ENCODE measurements around the gene SIRT2. TPM values are rescaled to one million over a fixed set of nuclear protein-coding genes. Genes with fewer than 3 reads are reported as not detected.

SIRT2 gene
- total and polyA plus RNA-seq, 2 of the 8 experiments (the other 6 are each of a cell fraction or from before 2014, with no cell fraction given): 6.5 to 10.0 TPM

DNA sequence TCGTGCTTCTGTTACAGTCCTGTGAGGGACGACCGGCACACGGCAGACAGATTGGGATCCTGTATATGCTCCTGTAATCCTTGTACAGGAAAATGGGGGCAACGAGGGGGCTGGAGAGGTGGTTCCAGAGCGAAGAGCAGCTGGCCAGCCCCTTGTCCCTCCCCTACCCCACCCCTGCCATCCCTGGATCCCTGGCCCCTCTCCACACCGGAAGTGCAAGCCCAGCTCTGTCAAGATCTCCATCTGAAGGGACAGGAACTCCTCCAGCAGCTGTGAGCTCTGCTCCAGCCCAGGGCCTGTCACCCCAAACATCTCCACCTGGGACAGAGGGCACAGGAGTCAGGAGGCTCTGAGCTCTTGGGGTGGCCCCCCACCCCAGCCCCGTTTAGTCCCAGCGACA lies 18.1 kb upstream of the SIRT2 start:
- FAIRE-seq (no peak), DNase-seq (ENCODE audit: low read depth in 1 of 2, low spot score in 2 of 2) (no peak)
- WGBS, 2 experiments (ENCODE audit: extremely low coverage in 1 of 2, insufficient coverage in 1 of 2, insufficient read length in 1 of 2, insufficient replicate concordance in 2 of 2, low coverage in 1 of 2, low lambda C conversion rate in 2 of 2, missing lambda C conversion rate in 1 of 2): 98% methylated on average over 6 of the region's 9 CpGs; no CpG with 5 or more reads in 1 of the 2 experiments
- ChIA-PET CTCF (ENCODE audit: partially characterized antibody) (interaction anchor here (0.7 to 2.7 kb wide), 5 partner anchors 10 to 59 kb away, joined by 3 to 24 read pairs (median 5); partner anchors contain the start of genes MRPS12, NFKBIB and SARS2), POLR2A (ENCODE audit: partially characterized antibody) (interaction anchor here (0.8 to 6.7 kb wide), 8 partner anchors 8 to 157 kb away, joined by 3 to 36 read pairs (median 3); partner anchors contain the start of genes MRPS12, NFKBIB, SARS2 and SIRT2)
- Histone ChIP-seq H2AFZ (ENCODE audit: low read length) (no peak overlapping the region), H3K9me3 (ENCODE audit: insufficient read depth in 2 of 2, low read depth in 1 of 2, low read length in 1 of 2) (no peaks in the 10 kb centered on the region), H3K36me3 (ENCODE audit: control insufficient read depth in 2 of 4, insufficient read depth in 4 of 4, low read length in 3 of 4) (peaks cover 2 to 17% (median 11%) of the 10 kb centered on the region in 4 experiments; a peak in 6 of 8 replicates), H3K4me2 (ENCODE audit: insufficient read depth in 1 of 2, low read depth in 2 of 2, low read length in 2 of 2) (no peak overlapping the region), H4K5ac (ENCODE audit: insufficient read length, low read depth, low read length) (no peak overlapping the region), H2AK5ac (ENCODE audit: low read depth, low read length) (no peak overlapping the region), H2BK12ac (ENCODE audit: low read depth, low read length) (no peak overlapping the region), H3K18ac (ENCODE audit: extremely low read depth, low read length) (no peak overlapping the region), H3K56ac (replicated peaks; ENCODE audit: insufficient read length, low read depth, low read length) (no peak overlapping the region), H4K91ac (replicated peaks; ENCODE audit: insufficient read length, low read length) (no peak overlapping the region), H3K4ac (replicated peaks; ENCODE audit: insufficient read length, low read depth, low read length) (no peak overlapping the region), H2BK15ac (ENCODE audit: low read length) (no peak overlapping the region), H2BK5ac (ENCODE audit: low read depth, low read length) (no peak overlapping the region), H3K23ac (ENCODE audit: insufficient read length) (no peak overlapping the region), H4K8ac (ENCODE audit: extremely low read depth, insufficient read depth, low read length) (0 out of 2 replicates have a peak overlapping the region, but pooled peaks have one; percentile 2), H3K79me2 (ENCODE audit: control insufficient read depth in 1 of 2, insufficient read depth in 2 of 2, low read length in 2 of 2) (no peaks in the 10 kb centered on the region; a peak in 1 of 4 replicates), H3K23me2 (ENCODE audit: low read depth, low read length) (peaks cover 6% of the 10 kb centered on the region; the same call in 1 of the 2 replicates), H3K27me3 (replicated peaks in 1 of 4; ENCODE audit: control insufficient read depth in 3 of 4, extremely low read depth in 1 of 4, insufficient read depth in 3 of 4, low read length in 3 of 4) (no peaks in the 10 kb centered on the region; a peak in 1 of 7 replicates), H3K14ac (ENCODE audit: insufficient read length) (no peak overlapping the region), H3K9ac (replicated peaks in 1 of 4; ENCODE audit: extremely low read depth in 1 of 4, low read depth in 3 of 4, low read length in 3 of 4) (no peak overlapping the region), H2BK20ac (ENCODE audit: low read length) (no peak overlapping the region), H3K79me1 (ENCODE audit: low read depth, low read length) (no peaks in the 10 kb centered on the region), H3K4me1 (replicated peaks in 1 of 4; ENCODE audit: control insufficient read depth in 3 of 4, insufficient read depth in 4 of 4, low read length in 3 of 4) (no peaks in the 10 kb centered on the region), H3K27ac (ENCODE audit: low read depth, low read length) (no peak overlapping the region), H2BK120ac (replicated peaks; ENCODE audit: low read depth, low read length) (no peak overlapping the region), H3K4me3 (ENCODE audit: extremely low read depth in 1 of 4, insufficient read depth in 2 of 4, low read depth in 3 of 4, low read length in 4 of 4) (no peak overlapping the region), H4K20me1 (replicated peaks in 1 of 2; ENCODE audit: control insufficient read depth in 1 of 2, insufficient read depth in 2 of 2, low read length in 2 of 2) (peaks cover 0 to 7% of the 10 kb centered on the region in 2 experiments)
- TF ChIP-seq HDAC6 (IDR thresholded peaks at IDR 0.05; ENCODE audit: low read depth, low read length) (no peak), GABPA (IDR thresholded peaks at IDR 0.05; ENCODE audit: borderline replicate concordance, insufficient read depth, low read length) (no peak)

All from H1 (cell line).